Measurements from ENCODE around the gene OXSR1. TPM values are rescaled to one million over a fixed set of nuclear protein-coding genes. Genes with fewer than 3 reads are reported as not detected.

OXSR1 gene
- total RNA-seq, 4 donors from 2014 or later = 37.9 to 50.0 (median 43.2) TPM

DNA sequence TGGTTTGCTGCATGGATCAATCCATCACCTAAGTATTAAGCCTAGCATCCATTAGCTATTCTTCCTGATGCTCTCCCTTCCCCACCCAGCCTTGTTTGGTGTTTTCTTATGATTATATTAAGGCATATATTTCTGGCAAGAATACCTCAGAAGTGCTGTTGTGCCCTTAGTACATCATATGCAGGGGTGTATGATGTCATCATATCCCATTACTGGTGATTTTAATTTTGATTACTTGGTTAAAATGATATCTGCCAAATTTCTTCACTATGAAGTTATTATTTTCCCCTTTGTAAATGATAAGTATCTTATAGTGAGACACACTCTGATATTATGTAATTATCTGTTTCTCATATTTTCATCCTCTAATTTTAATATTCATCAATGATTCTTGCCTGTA is 132.2 kb downstream of the OXSR1 start:
- DNase-seq = no peak
- no peak overlapping the region for H3K4me3 ChIP-seq
- H3K4me1 ChIP-seq = no peaks in the 10 kb centered on the region
- no peaks in the 10 kb centered on the region for H3K9me3 ChIP-seq
- H3K27ac ChIP-seq = no peak overlapping the region
- no peak for ATAC-seq
- no peaks in the 10 kb centered on the region for H3K36me3 ChIP-seq
- intact Hi-C loops (cut with DNase I; ENCODE audit: low total_unique reads) (no loop called here), in situ Hi-C loops (cut with MboI; ENCODE audit: low sequenced_read_pairs in 4 of 4) (no loop called here)
- TF ChIP-seq, protein P1, sequence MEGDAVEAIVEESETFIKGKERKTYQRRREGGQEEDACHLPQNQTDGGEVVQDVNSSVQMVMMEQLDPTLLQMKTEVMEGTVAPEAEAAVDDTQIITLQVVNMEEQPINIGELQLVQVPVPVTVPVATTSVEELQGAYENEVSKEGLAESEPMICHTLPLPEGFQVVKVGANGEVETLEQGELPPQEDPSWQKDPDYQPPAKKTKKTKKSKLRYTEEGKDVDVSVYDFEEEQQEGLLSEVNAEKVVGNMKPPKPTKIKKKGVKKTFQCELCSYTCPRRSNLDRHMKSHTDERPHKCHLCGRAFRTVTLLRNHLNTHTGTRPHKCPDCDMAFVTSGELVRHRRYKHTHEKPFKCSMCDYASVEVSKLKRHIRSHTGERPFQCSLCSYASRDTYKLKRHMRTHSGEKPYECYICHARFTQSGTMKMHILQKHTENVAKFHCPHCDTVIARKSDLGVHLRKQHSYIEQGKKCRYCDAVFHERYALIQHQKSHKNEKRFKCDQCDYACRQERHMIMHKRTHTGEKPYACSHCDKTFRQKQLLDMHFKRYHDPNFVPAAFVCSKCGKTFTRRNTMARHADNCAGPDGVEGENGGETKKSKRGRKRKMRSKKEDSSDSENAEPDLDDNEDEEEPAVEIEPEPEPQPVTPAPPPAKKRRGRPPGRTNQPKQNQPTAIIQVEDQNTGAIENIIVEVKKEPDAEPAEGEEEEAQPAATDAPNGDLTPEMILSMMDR (IDR thresholded peaks at IDR 0.05 in 4 of 5, conservative IDR thresholded peaks at IDR 0.05 in 1 of 5) = no peak
- TF ChIP-seq POLR2A (IDR thresholded peaks at IDR 0.05) = no peak
- H3K27me3 ChIP-seq = no peaks in the 10 kb centered on the region

DNA sequence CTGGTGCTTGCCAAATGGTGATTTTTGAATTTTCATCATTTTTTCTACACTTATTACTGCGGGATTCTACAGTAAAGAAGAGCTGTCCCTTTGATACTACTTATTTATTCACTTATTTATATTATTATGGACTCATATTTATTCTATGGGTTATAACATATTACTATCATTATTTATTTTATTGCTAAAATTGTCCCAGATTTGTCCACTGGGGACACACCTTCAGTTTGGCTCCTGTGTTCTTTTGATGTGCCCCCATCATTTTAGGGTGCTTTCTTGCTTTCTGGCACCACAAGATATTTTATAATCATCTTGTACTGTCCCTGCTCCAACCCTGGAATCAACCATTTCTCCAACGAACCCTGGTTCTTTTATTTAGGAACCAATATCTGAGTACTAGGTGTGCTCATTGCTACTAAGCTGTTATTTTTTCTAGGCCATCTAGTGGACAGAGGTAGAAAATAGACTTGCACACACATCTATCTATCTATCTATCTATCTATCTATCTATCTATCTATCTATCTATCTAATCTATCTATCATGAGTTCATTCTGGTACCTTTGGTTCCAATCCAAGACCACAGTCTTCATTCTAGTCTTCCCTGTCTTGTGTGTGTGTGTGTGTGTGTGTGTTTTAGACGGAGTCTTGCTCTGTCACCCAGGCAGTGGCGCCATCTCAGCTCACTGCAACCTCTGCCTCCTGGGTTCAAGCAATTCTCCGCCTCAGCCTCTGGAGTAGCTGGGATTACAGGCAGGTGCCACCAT is 132.8 kb downstream of the OXSR1 start:
- Histone ChIP-seq H3K4me3 (no peak overlapping the region), H3K27ac (no peak overlapping the region), H3K9me3 (no peaks in the 10 kb centered on the region), H3K4me1 (no peaks in the 10 kb centered on the region), H3K36me3 (no peaks in the 10 kb centered on the region), H3K27me3 (no peaks in the 10 kb centered on the region)
- intact Hi-C loops (cut with DNase I; ENCODE audit: low total_unique reads) = no loop called here
- TF ChIP-seq, protein P1 (IDR thresholded peaks at IDR 0.05 in 4 of 5, conservative IDR thresholded peaks at IDR 0.05 in 1 of 5) = peak in 1 of 5 experiments; percentile 32
- TF ChIP-seq POLR2A (IDR thresholded peaks at IDR 0.05) = no peak
- DNase-seq = no peak
- in situ Hi-C loops (cut with MboI; ENCODE audit: low sequenced_read_pairs in 4 of 4) = no loop called here
- no peak for ATAC-seq

Other genes starting within 250 kb of the OXSR1 start
- gene VILL, start 174.8 kb upstream of the OXSR1 start, total RNA-seq = 1 to 10 TPM in 1 of 4 donors, under 1 TPM in 3; 0.51 to 4.6 (median 0.66) TPM
- 1 to 10 TPM; 2.4 to 6.2 (median 4.7) TPM for gene PLCD1, start 135.9 kb upstream of the OXSR1 start, total RNA-seq
- gene DLEC1, start 126.3 kb upstream of the OXSR1 start, total RNA-seq = not detected
- gene ACAA1, start 28.4 kb upstream of the OXSR1 start, total RNA-seq = 10 to 100 TPM; 24.5 to 31.2 (median 29.3) TPM
- 1 to 10 TPM; 2.1 to 6.6 (median 3.3) TPM for gene MYD88, start 26.9 kb upstream of the OXSR1 start, total RNA-seq
- under 1 TPM in 3 of 4 donors, not detected in 1; 0.29 to 0.58 (median 0.51) TPM for gene SLC22A13, start 100.3 kb downstream of the OXSR1 start, total RNA-seq
- gene SLC22A14, start 116.8 kb downstream of the OXSR1 start, total RNA-seq = under 1 TPM in 1 of 4 donors, not detected in 3; 0.31 TPM
- 1 to 10 TPM in 1 of 4 donors, under 1 TPM in 3; 0.23 to 1.1 (median 0.44) TPM for gene XYLB, start 181.2 kb downstream of the OXSR1 start, total RNA-seq